ENCODE measurements around the gene WT1.

Gene WT1

GRCh38 chr11:32469791-32470190 lies 34.5 kb upstream of the WT1 start:
- TF ChIP-seq CTCF (IDR thresholded peaks at IDR 0.05; ENCODE audit: low read depth, low read length), result no peak
- no peak for TF ChIP-seq POLR2A (IDR thresholded peaks at IDR 0.05; ENCODE audit: extremely low read depth, insufficient read length)
- no peak for TF ChIP-seq MAX (IDR thresholded peaks at IDR 0.05; ENCODE audit: low read depth, low read length)
- no peak for TF ChIP-seq MYC (IDR thresholded peaks at IDR 0.05; ENCODE audit: low read depth, low read length)
- no peak overlapping the region for H3K4me3 ChIP-seq (ENCODE audit: low read depth, low read length)
- DNase-seq (ENCODE audit: low read depth), result peak; percentile 22

GRCh38 chr11:32466279-32466915 lies 31.1 kb upstream of the WT1 start:
- DNase-seq (ENCODE audit: low read depth), result peak; percentile 34

GRCh38 chr11:32464078-32464477 lies 28.7 kb upstream of the WT1 start:
- DNase-seq (ENCODE audit: low read depth), result peak; percentile 89
- no peak overlapping the region for H3K4me3 ChIP-seq (ENCODE audit: low read depth, low read length)
- TF ChIP-seq POLR2A (IDR thresholded peaks at IDR 0.05; ENCODE audit: extremely low read depth, insufficient read length) (no peak), CTCF (IDR thresholded peaks at IDR 0.05; ENCODE audit: low read depth, low read length) (no peak), MAX (IDR thresholded peaks at IDR 0.05; ENCODE audit: low read depth, low read length) (peak; percentile 90), MYC (IDR thresholded peaks at IDR 0.05; ENCODE audit: low read depth, low read length) (peak; percentile 43; the same call in 1 of the 2 replicates)

More at GRCh38 chr11:32466279-32466915, 31.1 kb upstream of the WT1 start:
- no peak overlapping the region for H3K4me3 ChIP-seq (ENCODE audit: low read depth, low read length)
- TF ChIP-seq CTCF (IDR thresholded peaks at IDR 0.05; ENCODE audit: low read depth, low read length) (no peak), POLR2A (IDR thresholded peaks at IDR 0.05; ENCODE audit: extremely low read depth, insufficient read length) (no peak), MYC (IDR thresholded peaks at IDR 0.05; ENCODE audit: low read depth, low read length) (no peak), MAX (IDR thresholded peaks at IDR 0.05; ENCODE audit: low read depth, low read length) (no peak)

GRCh38 chr11:32462011-32462690 lies 26.8 kb upstream of the WT1 start:
- TF ChIP-seq MAX (IDR thresholded peaks at IDR 0.05; ENCODE audit: low read depth, low read length) (no peak), CTCF (IDR thresholded peaks at IDR 0.05; ENCODE audit: low read depth, low read length) (no peak), MYC (IDR thresholded peaks at IDR 0.05; ENCODE audit: low read depth, low read length) (no peak), POLR2A (IDR thresholded peaks at IDR 0.05; ENCODE audit: extremely low read depth, insufficient read length) (no peak)
- DNase-seq (ENCODE audit: low read depth), result no peak

GRCh38 chr11:32456864-32457263 lies 21.5 kb upstream of the WT1 start:
- H3K4me3 ChIP-seq (ENCODE audit: low read depth, low read length), result no peak overlapping the region
- no peak for DNase-seq (ENCODE audit: low read depth)
- no peak for TF ChIP-seq MAX (IDR thresholded peaks at IDR 0.05; ENCODE audit: low read depth, low read length)
- TF ChIP-seq CTCF (IDR thresholded peaks at IDR 0.05; ENCODE audit: low read depth, low read length), result no peak
- no peak for TF ChIP-seq MYC (IDR thresholded peaks at IDR 0.05; ENCODE audit: low read depth, low read length)
- no peak for TF ChIP-seq POLR2A (IDR thresholded peaks at IDR 0.05; ENCODE audit: extremely low read depth, insufficient read length)

More at GRCh38 chr11:32462011-32462690, 26.8 kb upstream of the WT1 start:
- H3K4me3 ChIP-seq (ENCODE audit: low read depth, low read length), result no peak overlapping the region

Data from NB4 (cell line).